NB4 (cell line): ENCODE results near the gene SUDS3.
A peak's percentile ranks its signal among the peaks of the same experiment; 100 is the strongest.

ENCODE experiments used
- CTCF ChIP-seq: IDR thresholded peaks from one replicate; pipeline ENCODE4 v1.5.1; 2012; ENCODE audit warnings: low read depth, low read length
- MAX ChIP-seq: IDR thresholded peaks from 2 replicates; pipeline ENCODE4 v1.6.1; 2011; ENCODE audit warnings: low read depth, low read length
- MYC ChIP-seq: IDR thresholded peaks from 2 replicates; pipeline ENCODE4 v1.6.1; 2011; ENCODE audit warnings: low read depth, low read length
- POLR2A ChIP-seq: IDR thresholded peaks from 2 replicates; pipeline ENCODE4 v1.6.1; 2011; ENCODE audit warnings: mild to moderate bottlenecking; ENCODE audit not compliant: insufficient read length; ENCODE audit errors: extremely low read depth

GRCh38 chr12:118358612-118359540 lies 17.5 kb upstream of the SUDS3 start:
- no peak for TF ChIP-seq CTCF
- TF ChIP-seq POLR2A, result peak; percentile 26
- TF ChIP-seq MYC, result no peak
- TF ChIP-seq MAX, result no peak; the same call in 1 of the 2 replicates
